ENCODE measurements around the gene BAZ1A. TPM values are rescaled to one million over a fixed set of nuclear protein-coding genes. Genes with fewer than 3 reads are reported as not detected.

BAZ1A gene
- total and polyA plus RNA-seq, 10 of the 15 experiments (the other 5 are each of a cell fraction or from before 2014, with no cell fraction given): 34.3 to 96.5 (median 50.7) TPM

GRCh38 chr14:34890937-34891336, 15.8 kb upstream of the BAZ1A start:
- Histone ChIP-seq H3K79me2 (ENCODE audit: control insufficient read depth, insufficient read depth, low read length) (no peaks in the 10 kb centered on the region), H3K9me3 (replicated peaks; ENCODE audit: control insufficient read depth, insufficient read depth, low read length) (no peaks in the 10 kb centered on the region), H3K4me3 (no peak overlapping the region), H4K20me1 (ENCODE audit: control insufficient read depth, insufficient read depth) (no peaks in the 10 kb centered on the region), H3K9ac (ENCODE audit: control insufficient read depth, insufficient read depth, low read length) (no peak overlapping the region), H3K27ac (ENCODE audit: control insufficient read depth, insufficient read depth) (no peak overlapping the region), H3K4me2 (ENCODE audit: control insufficient read depth, insufficient read depth) (no peak overlapping the region), H3K36me3 (ENCODE audit: control insufficient read depth in 2 of 2, insufficient read depth in 2 of 2, low read length in 1 of 2) (no peaks in the 10 kb centered on the region), H3K4me1 (ENCODE audit: control insufficient read depth, insufficient read depth, low read length) (no peaks in the 10 kb centered on the region), H2AFZ (ENCODE audit: control insufficient read depth, low read depth, low read length) (no peak overlapping the region), H3K27me3 (replicated peaks in 1 of 2; ENCODE audit: control insufficient read depth in 2 of 2, insufficient read depth in 2 of 2, low read length in 1 of 2) (no peaks in the 10 kb centered on the region)
- CTCF ChIA-PET: no interaction called here
- no TSS peak for BruUV-seq (replicated peaks)
- RAD21 ChIA-PET (ENCODE audit: unreplicated experiment): no interaction called here
- TF ChIP-seq CREB1 (IDR thresholded peaks at IDR 0.05; ENCODE audit: low read depth) (no peak), KLF5 (IDR thresholded peaks at IDR 0.05; ENCODE audit: partially characterized antibody) (no peak), SMARCA5 (IDR thresholded peaks at IDR 0.05) (no peak), POLR2A (IDR thresholded peaks at IDR 0.05; ENCODE audit: low read depth, low read length) (no peak), BCL11A (IDR thresholded peaks at IDR 0.05; ENCODE audit: low read depth, low read length) (no peak), ETV6 (conservative IDR thresholded peaks at IDR 0.05 in 1 of 2, IDR thresholded peaks at IDR 0.05 in 1 of 2; ENCODE audit: borderline replicate concordance in 1 of 2, low read depth in 1 of 2) (no peak), CHD2 (IDR thresholded peaks at IDR 0.05; ENCODE audit: borderline replicate concordance, low read depth, low read length) (no peak), IKZF2 (IDR thresholded peaks at IDR 0.05) (no peak), SKIL (IDR thresholded peaks at IDR 0.05; ENCODE audit: low read depth, poor library complexity, severe bottlenecking) (no peak)
- FAIRE-seq (no peak), ATAC-seq (no peak), DNase-seq (ENCODE audit: low read depth, low spot score) (no peak)
- POLR2A ChIA-PET: no interaction called here
- intact Hi-C loops (cut with micrococcal nuclease; ENCODE audit: unreplicated experiment) (no loop called here), in situ Hi-C loops (cut with MboI) (no loop called here)
- SMC1A ChIA-PET (ENCODE audit: uncharacterized antibody, unreplicated experiment): no interaction called here
- WGBS (ENCODE audit: insufficient coverage, insufficient replicate concordance, low lambda C conversion rate, missing lambda C conversion rate): 0% methylated on average over 1 of the region's 1 CpG

Measured in GM12878 (cell line).